CD4-positive, alpha-beta T cell treated with Interleukin-15 for 1 hour (primary cell): ENCODE results near the gene LONP2.

Source experiments
- DNase-seq: peaks from one replicate; pipeline ENCODE4 v3.0.0-alpha.2; 2020

Gene LONP2, protein sequence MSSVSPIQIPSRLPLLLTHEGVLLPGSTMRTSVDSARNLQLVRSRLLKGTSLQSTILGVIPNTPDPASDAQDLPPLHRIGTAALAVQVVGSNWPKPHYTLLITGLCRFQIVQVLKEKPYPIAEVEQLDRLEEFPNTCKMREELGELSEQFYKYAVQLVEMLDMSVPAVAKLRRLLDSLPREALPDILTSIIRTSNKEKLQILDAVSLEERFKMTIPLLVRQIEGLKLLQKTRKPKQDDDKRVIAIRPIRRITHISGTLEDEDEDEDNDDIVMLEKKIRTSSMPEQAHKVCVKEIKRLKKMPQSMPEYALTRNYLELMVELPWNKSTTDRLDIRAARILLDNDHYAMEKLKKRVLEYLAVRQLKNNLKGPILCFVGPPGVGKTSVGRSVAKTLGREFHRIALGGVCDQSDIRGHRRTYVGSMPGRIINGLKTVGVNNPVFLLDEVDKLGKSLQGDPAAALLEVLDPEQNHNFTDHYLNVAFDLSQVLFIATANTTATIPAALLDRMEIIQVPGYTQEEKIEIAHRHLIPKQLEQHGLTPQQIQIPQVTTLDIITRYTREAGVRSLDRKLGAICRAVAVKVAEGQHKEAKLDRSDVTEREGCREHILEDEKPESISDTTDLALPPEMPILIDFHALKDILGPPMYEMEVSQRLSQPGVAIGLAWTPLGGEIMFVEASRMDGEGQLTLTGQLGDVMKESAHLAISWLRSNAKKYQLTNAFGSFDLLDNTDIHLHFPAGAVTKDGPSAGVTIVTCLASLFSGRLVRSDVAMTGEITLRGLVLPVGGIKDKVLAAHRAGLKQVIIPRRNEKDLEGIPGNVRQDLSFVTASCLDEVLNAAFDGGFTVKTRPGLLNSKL

DNA sequence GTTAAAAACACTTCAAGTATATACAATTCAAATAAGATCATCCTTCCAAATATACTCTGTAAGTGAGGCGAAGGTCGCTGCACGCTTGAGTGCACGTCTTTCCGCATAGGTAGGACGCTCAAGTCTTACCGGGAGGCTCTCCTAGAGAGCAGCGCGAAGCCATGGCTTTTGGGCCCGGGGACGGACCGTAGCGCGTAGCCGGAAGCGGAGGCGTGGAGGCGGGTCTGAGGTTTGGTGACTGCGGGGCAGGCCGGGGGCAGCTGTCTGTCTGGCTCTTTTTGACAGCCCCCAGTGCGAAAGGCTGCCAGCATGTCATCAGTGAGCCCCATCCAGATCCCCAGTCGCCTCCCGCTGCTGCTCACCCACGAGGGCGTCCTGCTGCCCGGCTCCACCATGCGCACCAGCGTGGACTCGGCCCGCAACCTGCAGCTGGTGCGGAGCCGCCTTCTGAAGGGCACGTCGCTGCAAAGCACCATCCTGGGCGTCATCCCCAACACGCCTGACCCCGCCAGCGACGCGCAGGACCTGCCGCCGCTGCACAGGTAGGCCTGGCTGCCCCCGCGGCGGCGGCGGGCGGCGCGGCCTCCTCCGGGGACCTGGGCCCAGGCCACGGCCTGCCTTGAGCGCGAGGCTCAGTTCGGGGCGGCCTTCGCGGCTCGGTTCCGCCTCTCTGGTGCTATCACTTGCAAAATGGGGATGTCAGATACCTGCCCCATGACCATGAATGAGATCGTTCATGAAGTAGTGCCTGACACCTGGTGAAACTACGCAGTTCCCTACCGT lies at the start of gene LONP2:
LONP2 (plus strand) TSS at position 221 of the 783 bp plus-strand sequence; CDS start at position 310, 89 bp downstream.
- DNase-seq = peak; percentile 89

DNA sequence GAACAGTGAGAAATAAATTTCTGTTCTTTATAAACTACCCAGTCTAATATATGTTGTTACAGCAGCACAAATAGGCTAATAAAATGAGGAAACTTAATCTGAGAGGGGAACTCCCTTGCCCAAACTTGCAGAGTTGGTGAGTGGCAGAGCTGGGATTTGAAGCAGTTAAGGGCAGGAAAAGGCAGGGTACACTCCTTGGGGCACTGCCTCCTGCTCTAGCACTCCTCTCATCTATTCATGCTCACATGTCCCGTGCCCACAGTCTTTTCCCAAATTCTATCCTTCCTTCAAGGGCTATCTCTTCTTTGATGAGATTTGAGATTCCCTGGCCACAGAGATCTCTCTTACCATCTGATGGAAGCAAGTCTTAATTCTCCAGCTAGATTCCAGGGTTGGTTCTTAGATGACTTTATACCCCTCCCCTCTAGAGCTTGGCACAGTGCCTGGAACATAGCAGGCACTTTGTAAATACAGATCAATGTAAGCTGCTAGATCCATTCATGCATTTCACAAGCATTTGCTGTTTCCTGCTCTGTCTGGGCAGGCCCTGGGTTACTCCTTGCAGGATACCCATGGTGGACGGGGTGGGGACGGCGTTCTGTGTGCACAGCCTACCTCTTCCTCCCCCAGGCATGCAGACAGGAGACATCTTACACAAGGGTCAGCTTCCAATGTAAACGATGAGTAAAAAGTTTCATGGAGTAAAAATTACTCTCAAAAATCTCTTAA lies 49.1 kb upstream of the LONP2 start:
- no peak for DNase-seq

DNA sequence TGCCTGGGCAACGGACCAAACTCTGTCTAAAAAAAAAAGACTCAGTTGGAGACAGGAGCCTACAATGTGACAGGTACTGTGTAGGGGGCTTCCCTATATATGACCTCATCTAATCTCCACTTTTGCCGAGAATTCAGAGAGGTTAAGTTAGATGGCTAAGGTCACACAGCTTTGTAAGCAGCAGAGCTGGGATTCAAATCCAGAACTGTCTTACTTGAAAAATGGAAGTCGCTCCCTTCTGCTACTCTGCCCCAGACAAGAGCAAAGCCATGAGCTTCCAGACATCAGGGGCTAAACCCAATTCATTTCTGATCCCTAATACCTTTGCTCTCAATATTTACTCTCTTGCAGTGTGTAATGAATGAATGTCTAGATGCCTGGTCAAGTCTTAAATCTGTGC lies 46.8 kb upstream of the LONP2 start:
- no peak for DNase-seq

DNA sequence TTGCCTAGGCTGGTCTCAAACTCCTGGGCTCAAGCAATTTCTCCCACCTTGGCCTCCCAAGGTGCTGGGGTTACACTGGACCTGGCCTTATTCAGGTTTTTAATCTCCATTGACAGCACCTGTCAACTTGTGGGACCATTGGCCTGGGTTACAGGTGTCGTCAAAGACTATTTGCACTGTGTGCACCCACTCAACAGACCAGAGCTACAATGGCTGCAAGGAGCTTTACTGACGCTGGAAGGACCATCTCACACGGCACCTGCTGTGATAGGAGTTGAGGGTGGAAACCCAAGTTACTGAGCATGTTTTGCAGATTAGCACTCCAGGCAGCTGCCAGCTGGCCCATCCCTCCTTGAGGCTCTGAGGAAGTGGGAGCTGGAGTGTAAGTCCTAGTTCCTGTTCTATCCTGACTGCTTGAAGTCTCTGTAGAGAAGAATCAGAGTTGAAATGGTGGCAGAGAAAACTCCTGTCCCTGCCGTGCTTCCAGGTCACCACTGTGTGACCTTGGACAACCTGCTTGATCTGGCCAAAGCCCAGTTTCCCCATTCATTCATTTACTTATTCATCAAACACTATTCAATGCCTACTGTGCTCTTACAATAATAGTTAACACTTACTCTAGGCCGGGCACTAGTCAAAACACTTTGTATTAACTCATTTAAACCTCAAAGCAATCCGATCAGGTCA lies 42.4 kb upstream of the LONP2 start:
- no peak for DNase-seq

DNA sequence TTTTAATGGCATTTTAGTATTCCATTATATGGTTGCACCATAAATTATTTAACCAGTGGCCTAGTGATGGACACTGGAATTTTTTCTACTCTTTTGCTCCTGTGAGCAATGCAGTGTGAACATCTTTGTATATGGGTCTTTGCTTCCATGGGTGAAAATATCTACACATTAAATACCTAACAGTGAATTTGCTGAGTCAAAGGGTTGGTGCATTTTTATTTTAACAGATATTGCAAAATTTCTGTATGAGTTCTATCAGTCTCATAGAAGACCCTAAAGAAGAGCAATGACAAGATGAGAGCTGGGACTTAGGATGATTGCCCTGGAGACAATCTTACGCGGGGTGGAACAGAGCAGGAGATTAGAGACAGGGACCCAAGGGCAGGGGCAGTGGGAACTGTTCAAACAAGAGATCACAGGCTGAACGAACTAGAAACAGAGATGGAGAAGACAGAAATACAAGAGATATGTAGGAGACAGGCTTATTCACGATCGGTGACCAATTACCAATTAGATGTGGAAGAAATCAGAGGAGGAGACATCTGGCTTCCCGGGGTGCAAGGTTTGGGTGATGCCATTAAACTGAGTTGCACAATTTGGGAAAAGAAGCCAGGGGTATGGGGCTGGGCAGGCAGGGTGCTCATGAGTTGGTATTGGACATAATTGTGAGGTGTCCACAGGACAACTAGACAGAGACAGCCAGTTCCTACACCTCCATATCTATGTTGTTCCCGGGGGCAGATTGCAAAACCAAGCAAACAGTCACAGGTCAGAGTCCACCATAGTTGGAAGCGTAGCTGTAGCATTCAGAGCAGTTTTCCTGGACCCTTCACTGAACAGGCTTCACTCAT lies 39.9 kb upstream of the LONP2 start:
- DNase-seq = no peak

DNA sequence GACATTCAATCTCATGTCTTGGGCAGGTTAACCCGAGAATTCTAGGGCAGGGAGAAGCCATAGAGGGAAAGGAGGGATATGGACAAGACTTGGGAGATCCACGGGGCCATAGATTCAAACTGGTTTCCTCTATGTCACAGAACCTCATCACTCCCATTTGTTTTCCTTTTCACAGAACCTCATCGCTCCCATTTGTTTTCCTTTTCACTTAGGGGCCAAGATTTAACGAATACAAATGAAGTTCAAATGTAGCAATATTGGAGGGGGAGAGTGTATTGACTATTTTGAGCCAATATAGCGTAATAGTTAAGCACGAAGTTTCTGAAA lies 39.3 kb upstream of the LONP2 start:
- DNase-seq = no peak

DNA sequence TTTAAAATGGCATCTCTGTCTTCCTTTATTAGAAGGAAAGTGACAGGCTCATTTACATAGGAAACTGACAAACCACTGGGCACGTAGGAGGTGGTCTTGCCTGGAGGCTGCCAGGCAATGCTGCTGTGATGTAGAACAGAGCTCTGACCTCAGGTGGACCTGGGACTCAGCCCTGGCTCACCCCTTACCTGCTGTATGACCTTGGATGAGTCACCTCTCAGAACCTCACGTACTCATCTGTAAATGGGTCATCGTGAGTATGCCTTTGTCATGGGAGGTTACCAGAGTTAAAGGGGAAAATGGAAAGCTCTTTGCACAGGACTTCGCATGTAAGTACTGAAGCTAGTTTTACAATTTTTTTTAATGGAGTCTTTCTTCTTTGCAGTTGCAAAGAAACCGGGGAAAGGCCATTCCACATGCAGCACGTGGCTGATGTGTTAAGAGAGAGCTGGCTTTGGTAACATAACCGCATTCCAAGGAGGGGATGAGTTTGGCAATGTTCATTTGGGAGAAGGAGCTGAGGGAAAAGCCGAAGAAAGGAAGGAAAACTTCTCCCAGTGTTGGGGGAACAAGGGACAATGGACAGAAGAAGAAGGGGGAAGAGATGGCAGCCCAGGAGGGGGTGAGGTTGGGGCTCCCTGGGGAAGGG lies 37.4 kb upstream of the LONP2 start:
- no peak for DNase-seq

DNA sequence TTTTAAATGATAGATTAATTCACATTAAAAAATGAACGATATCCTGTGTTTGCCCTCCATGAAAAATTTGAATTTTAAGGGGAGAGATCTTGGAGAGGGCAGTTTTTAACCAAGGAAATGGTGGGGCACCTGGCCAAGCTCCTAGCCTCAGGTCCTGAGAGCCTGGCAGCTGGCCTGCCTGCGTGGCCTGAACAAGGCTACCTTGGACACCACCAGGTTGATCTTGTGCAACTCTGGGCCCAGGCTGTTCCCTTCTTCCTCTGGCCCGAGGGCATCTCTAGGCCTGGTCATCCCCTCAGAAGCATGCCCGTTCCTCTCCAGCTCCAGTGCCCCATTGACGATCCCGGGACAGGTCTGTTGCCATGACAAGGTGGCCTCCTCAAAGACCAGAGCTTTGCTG lies 33.4 kb upstream of the LONP2 start:
- no peak for DNase-seq

DNA sequence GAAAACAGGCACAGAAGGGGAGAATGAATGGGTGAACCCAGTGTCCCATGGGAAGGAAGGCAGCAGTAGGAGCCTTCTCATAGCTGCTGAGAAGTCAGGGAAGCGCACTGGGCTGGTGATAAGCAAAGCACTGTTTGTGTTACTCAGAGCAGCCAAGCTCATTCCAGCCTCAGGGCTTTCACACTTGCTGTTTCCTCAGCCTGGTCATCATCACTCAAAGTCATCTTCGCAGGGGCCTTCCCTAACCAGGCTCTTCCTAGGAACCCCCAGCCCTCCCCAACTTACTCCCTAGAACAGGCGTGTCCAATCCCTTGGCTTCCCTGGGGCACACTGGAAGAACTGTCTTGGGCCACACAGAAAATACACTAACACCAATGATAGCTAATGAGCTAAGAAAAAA lies 32.1 kb upstream of the LONP2 start:
- DNase-seq = no peak

DNA sequence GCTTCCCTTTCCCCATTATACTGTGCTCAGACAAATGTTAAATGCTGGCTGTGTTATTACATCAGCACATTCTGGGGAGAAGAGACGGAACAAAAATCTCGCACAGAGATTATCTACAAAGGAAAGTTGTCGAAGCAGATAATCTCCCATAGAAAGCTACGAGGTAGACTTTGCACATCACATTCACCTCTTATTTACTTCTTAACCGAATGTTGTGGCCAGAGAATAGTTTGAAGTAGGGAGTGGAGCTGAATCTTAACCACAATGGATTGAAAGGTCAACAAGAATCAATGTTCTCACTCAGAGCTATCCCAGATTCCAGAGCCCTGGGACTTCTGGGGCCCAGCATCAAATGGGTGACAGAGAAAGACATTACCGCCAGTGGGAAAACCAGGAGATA lies 28.4 kb upstream of the LONP2 start:
- no peak for DNase-seq

DNA sequence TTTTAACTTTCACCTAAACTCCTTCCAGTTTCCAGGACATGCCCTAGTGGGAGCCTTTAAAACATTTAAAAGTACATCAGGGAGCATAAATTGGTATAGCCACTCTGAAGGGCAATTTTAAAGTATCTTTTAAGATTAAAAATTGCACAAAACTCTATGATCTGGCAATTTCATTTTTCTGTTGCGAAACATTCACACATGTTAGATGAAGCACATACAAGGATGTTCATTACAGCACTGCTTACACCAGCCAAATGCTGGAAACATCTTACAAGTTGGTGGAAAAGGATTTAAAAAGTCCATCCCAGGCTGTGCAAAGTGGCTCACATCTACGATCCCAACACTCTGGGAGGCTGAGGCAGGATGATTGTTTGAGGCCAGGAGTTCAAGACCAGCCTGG lies 26.4 kb upstream of the LONP2 start:
- no peak for DNase-seq

DNA sequence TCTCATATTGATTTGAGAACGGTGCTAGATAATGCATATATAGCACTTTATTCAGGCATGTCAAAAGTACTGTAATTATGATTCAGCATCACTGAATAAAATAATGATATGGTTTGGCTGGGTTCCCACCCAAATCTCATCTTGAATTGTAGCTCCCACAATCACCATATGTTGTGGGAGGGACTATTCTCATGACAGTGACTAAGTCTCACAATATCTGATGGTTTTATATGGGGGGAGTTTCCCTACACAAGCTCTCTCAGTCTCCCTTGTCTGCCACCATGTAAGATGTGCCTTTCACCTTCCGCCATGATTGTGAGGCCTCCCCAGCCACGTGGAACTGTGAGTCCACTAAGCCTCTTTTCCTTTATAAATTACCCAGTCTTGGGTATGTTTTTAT lies 25.6 kb upstream of the LONP2 start:
- no peak for DNase-seq

DNA sequence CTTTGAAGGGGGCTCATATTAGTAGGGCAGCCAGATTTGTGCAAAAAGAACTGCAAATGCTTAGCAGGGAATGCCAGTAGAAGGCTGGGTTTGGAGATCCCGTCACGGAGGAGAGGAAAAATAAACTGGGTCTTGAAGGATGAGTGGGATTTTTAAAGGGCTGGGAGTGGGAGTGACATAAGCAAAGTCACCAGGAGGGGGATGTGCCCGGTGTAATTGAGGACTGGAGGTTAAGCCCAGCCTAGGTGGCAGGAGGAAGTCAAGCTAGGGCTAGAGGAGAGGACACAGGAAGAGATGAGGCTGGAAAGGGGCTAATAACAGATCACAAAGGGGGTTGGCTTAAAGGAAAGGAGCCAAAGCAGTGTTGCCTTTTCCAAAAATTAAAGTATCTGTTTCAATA lies 23.2 kb upstream of the LONP2 start:
- no peak for DNase-seq

DNA sequence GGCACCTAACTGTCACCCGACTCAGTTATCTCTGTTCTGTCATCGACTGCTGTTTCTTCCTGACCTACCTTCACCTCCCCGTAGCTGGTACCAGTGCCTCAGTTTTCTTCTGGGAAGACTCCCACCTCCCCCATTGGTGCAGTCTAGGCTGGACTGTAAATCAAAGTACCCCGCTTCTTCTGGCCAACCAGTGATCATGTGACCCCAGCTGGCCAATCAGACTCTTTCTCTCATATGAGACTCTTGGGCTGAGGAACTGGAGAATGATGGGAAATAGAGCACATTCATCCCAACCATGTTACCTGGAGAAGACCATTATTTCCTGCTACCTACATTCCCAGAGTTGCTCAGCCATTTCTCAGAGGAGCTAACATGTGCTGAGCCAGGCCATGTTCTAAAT lies 20.6 kb upstream of the LONP2 start:
- no peak for DNase-seq

DNA sequence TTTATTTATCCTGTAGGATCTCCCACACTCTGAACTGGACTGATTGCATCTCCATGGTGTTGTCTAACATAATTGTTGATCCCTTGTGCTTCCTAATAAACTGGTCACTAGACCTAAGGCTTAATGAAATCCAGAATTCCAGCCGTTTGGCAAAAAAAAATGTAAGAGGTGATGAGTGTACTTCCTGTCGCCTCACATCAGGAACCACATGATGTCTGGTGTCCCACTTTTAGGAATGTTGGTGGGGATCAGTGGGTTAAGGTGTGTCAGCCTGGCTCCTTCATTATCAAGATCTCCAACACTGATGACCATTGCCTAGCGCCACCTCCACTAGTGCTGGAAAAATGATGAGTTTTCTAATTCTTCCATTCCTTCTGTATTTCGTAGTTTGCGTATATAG lies 18.6 kb upstream of the LONP2 start:
- DNase-seq = no peak

DNA sequence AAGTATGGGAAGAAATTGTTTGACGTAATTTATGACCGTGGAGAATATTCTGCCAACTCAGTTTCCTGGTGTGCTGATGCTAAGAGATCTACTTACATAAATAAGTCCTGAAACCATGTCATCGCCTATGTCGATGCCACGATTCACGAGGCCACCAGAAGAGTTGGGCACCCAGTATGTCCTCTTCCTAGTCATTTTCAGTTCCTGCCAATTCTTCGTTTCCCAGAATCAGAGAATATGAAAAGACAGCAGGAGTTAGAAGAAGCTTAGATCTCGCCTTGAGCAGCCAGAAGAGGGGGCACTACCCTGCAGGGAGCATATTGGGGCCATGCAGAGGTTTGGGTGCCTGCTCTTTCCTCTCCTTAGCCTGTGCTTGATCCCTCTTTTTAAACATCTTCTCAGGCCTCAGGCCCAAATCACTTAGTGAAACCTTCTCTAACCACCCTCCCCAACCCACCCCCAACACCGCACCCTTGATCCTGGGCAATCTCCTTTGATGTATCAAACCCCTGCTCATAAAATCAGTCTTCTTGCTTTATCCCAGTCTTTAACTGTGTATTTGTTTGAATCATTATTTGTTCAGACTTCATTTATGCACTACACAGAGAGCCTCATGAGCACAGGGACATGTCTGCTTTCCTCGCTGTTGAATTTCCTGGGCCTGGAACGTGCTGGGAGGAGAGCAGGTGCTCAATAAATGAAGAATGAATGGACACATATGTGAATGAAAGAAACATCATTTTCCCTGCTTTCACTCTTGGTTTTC lies 12.2 kb upstream of the LONP2 start:
- DNase-seq = no peak

DNA sequence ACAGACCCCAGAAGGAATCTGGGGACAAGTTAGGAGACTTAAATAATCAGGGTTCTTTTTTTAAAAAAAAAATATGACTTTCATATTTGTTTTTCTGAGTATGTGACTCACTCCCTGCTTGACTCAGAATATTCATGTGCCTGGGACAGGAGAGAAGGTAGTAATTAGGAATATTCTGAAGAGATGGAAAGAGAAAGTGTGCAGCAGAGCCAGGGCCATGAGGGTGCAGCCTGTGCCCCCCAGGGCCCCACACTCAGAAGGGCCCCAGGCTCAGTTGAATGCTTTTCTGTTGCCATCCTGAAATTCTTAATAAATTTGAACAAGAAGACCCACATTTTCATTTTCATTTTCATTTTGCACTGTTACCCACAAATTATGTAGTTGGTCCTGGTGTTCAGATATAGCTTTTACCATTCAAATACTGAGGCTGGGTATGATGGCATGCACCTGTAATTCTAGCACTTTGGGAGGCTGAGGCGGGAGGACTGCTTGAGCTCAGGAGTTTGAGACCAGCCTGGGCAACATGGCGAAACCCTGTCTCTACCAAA lies 11.5 kb upstream of the LONP2 start:
- DNase-seq = no peak

DNA sequence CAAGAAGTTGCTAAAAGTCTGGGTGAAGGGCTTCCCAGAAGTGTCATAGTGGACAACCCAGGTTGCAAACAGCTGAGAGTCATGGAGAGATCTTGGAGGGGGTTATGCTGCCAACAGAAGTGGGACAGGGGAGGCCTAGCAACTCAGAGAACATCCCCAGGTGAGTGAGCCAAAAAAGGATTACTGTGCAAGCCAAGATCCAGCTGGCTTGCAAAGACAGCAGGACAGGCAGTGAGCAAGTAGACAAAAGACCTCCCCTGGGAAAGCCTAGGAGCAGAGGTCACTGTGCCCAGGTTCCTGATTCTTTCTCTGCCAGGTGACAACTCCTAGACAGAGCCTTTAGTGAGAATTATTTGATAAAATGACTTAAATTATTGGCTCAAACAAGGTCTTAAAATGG lies 9.5 kb upstream of the LONP2 start:
- DNase-seq = no peak

DNA sequence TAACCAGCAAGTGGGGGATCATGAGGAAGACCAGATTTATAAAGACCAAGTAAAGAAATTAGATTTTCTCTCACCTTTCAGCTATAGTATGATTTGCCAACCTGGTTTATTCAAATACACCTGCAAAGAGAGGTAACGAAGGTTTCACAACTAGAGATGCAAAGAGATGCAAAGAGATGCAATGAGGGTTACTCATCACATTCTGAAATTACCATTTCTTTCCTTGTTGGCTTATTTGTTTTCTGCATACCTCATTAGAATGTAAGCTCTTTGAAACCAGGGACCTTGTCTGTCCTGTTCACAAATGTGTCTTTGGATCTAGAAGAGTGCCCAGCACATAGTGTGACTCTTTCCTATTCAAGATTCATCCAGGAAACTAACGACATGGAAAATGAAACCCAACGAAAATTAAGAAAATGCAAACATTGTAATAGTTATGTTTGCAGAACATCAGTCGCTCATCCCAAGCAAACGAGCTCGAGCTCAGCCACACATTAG lies 9.0 kb upstream of the LONP2 start:
- no peak for DNase-seq
